Nucleus accumbens (tissue), 56 donors: ENCODE data around the gene VIPR1.

Source experiments
- DNase-seq, 56 donors: peaks; one replicate each; lab custom pipeline; 2025; lab: John Stamatoyannopoulos, UW

Gene VIPR1, protein sequence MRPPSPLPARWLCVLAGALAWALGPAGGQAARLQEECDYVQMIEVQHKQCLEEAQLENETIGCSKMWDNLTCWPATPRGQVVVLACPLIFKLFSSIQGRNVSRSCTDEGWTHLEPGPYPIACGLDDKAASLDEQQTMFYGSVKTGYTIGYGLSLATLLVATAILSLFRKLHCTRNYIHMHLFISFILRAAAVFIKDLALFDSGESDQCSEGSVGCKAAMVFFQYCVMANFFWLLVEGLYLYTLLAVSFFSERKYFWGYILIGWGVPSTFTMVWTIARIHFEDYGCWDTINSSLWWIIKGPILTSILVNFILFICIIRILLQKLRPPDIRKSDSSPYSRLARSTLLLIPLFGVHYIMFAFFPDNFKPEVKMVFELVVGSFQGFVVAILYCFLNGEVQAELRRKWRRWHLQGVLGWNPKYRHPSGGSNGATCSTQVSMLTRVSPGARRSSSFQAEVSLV

DNA sequence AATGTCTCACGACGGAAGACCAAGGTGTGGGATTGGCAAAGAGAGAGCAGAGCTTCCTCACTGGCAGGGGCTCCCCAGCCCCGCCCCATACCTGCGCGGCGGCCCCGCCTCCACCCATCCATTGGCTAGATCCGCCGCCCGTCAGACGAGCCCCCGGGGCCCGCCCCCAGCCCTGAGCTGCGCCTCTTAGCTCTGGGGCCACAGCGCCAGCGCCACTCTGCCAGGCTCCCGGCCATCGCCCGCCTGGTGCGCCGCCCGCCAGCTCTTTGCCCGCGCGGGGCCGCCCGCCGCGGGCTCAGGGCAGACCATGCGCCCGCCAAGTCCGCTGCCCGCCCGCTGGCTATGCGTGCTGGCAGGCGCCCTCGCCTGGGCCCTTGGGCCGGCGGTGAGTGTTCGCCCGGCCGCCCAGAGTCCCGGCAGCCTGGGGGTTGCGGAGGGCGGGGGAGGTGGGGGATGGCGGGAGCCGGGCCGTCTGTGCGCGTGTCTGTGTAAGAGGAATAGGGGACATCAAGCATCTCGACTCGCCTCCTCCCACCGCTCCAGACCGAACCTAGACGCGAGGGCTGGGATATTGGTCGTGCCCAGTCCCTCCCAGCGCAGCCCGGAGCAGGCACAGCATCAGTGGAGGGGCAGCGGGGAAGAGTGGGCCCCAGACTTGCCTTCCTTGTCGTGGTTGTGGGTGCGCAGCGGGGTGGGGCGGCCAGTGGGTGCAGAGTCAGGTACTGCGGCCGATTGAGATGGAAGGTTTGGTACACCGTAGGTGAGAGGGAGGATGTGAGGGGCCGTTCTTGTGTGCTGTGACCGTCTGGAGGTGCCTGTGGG, at the start of gene VIPR1:
VIPR1 (plus strand) TSS at position 215 of the 822 bp plus-strand sequence; CDS start at position 308, 93 bp downstream.
- DNase-seq = peak in 55 of 56 donors; percentile 16 to 93 (median 71)

GRCh38 chr3:42456211-42456610, 46.2 kb upstream of the VIPR1 start:
- DNase-seq = no peak

DNA sequence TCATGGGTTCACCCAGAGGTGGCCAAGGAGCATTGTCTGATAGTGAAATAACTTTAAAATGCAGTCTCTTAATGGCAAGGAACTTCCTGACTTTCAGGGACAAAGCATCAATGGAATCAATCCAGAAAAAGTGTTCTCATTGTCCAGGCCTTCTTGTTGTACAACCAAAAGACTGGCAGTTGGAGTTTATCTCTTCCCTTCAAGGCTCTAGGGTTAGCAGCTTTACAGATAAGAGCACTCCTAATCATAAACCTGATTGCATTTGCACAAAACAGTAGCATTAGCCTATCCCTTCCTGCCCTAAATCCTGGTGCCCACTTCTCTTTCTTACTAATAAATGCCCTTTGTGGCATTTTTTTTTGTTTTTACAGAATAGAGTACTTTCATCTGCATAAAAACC, 43.3 kb upstream of the VIPR1 start:
- no peak for DNase-seq

DNA sequence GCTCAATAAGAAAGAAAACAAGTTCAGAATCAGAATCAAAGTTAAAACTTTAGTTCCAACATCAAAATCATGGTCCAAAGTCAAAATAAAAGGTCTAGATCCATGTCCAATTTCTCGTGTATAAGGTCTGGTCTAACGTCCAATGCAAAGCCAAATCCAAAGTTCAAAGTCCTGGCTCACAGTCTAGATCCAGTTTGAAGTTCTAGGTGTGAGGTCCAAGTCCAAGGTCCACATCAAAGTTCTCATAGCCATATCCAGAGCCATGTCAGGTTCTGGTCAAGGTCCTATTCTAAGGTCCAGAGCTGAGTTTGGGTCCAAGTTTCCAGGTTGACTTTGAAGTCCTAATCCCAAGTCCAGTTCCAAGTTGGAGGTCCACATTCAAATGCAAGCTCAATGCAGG, 40.7 kb upstream of the VIPR1 start:
- DNase-seq = no peak

DNA sequence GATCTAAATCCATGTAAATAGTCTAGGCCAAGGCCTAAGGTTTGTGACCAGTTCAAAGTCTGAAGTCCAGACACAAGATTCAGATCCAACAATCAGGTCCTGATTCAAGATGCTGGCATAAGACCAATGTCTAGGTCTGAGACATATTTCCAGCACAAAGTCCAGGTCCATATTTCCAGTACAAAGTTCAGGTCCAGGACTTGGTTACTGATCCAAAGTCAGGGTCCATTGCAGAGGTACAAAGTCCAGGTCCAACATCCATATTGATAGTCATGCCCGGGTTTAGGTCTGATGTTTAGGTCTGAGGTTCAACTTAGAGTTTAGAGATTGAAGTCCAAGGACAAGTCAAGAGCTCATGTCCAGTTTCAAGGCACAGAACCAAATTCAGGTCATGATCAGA, 39.4 kb upstream of the VIPR1 start:
- no peak for DNase-seq

DNA sequence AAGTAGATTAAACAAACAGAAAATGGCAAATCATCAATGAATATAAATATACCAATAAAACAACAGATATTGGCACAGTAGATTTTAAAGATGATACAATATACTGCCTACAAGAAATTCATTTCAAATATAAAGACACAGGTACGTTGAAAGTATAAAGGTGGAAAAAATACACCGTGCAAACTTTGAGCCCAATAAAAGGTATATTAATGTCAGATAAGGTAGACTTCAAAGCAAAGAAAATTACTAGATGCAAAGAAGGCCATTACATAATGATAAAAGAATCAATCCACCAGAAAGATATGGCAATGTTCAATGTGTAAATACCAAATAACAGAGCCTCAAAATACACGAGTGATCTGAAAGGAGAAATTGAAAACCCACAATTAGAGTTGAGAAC, 34.3 kb upstream of the VIPR1 start:
- DNase-seq = no peak

DNA sequence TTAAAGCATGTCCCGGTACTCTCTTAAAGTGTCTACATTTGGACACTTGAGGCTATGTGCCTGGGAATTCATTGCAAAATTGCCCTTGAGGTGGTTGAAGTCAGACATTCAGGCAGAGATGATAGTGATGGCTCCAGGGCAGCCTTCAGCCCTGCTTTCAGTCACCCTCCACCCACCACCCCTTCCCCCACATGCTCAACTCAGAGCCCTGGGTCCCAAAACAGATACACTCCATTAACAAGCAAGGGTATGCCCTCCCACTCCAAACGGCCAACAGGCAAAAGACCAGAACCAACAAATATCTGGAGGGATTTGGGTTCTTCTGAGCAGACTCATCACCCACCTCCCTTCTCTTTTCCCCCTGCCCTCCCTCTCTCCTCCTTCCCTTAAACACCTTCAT, 29.9 kb upstream of the VIPR1 start:
- DNase-seq = no peak

- no peak for DNase-seq
Observed at GRCh38 chr3:42473083-42473932, 29.1 kb upstream of the VIPR1 start.

DNA sequence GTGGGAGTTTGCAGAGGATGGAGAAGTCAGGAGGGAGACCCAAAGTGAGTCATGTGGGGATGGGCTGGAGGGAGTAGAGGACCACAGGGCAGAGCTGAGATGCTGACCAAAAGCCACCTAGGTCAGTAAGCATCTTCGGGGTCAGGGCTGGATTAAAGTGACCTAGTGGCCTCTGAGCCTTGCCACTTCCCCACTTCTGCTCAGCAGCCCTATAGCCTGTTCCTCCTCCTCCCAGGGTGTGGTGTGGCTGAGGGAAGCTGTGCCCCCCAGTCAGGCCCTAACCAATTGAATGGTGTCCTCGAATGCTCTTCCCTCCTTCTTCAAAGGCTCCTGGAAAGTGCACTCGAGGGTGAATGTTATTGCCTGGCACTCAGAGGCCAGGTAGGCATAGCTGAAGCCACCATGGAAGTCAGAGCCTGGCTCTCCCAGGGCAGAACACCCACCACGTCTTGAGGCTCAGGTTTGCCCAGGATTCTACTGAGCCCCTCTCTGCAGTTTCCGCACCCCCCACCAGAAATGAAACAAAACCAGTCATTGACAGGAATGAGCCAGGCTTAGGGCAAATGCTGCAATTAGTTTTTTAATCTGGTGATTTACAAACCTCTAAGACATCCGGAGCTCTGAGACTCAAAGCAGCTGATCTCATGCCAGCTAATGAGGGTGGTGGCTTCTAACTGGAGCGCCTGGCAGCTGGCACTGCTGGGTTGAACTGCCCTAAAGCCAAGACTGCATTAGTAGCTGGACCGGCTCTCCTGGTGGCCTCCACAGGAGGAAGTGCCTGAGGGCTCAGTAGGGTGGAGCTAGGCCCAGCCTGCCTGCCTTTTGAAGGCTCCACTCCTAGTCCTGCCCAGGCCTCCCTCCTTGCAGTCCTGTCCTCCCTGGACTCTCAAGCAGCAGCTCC, 26.0 kb upstream of the VIPR1 start:
- DNase-seq = no peak

DNA sequence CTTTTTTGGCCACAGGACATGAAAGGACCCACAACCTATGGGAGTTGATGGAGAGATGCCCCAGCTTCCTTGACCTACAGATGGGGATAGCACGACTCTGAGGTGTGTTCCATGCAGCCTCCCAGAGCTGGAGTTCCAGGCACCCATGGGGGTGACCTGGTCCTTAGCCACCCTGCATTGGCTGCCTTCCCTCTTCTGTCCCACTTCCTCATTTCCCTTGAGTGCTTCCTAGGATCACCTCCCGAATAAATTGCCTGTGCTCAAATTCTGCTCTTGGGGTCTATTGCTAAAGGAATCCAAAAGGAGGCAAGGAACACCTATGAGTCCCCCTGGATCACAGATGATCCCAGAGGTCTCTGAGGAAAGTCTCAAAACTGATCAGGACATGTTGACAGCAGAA, 24.7 kb upstream of the VIPR1 start:
- no peak for DNase-seq

GRCh38 chr3:42478830-42479229, 23.6 kb upstream of the VIPR1 start:
- no peak for DNase-seq

GRCh38 chr3:42486814-42487565, 15.5 kb upstream of the VIPR1 start:
- DNase-seq = no peak

- no peak for DNase-seq
Observed at GRCh38 chr3:42488687-42489086, 13.8 kb upstream of the VIPR1 start.

DNA sequence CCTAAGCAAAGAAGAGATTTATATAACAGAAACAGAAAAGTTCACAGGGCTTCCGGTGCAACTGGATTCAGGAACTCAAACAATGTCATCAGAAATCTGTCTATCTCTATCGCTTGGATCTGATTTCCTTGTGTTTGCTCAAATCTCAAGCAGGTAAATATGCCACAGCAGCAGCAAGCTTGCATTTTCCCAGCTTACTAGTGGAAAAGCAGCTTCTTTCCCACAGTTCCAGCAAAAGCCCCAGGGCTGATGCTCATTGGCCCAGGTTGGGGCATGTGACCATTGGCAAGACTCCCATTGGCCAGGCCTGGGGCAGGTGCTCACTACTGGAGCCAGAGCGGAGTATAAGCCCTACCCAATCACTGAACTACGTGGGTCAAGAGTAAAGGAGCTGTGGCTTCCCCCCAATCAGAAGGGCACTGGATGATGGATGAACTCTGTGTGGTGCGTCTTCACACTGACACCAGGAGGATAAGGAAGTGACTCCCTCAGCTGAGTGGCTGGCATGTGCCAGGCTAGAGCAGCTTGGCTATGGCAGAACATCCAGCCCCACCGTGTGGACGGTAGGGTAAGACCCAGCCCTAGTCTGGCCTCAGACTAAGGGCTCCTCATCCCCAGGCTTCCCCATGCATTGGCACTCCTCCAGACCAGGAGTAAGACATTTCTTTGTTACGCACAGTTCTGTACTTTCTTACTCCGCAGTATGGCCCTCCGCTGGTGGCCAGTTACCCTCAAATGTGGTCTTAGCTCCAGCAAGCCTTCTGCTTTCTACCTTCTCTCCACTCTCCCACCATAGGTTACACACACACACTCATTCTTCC, 13.1 kb upstream of the VIPR1 start:
- peak in 1 of 56 donors; percentile 5 for DNase-seq

DNA sequence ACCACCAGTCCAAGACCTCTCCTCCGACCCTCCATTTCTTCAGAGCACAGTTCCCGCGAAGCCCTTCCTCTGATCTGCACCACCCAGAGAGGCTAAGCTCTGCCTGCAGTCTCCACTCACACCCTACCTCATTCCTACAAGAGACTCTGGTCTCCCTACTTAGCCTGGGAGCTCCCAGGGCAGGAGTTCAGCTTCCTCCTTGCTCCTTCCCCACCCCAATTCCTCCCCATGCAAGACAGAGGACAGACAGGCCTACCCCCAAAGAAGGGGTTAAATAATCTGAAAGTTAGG, 12.6 kb upstream of the VIPR1 start:
- DNase-seq = no peak

DNA sequence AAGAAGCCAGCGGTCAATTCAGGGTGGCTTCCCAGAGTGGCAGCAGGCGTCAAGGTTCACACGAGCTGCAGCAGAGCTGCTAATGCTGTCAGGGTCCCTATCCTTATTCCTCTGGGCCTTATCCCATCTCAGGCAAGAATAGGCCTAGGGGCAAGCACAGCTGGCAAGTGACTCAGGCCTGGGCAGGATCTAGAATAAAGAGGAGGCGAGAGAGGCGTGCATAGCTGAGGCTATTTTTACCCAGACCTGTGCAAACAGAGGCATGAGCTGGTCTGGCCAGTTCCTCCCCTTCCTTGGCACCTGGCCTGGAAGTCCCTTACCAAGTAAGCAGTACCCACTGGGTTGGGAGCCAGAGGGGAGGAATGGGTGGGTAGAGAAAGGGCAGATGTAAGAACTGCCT, 12.2 kb upstream of the VIPR1 start:
- DNase-seq = no peak

DNA sequence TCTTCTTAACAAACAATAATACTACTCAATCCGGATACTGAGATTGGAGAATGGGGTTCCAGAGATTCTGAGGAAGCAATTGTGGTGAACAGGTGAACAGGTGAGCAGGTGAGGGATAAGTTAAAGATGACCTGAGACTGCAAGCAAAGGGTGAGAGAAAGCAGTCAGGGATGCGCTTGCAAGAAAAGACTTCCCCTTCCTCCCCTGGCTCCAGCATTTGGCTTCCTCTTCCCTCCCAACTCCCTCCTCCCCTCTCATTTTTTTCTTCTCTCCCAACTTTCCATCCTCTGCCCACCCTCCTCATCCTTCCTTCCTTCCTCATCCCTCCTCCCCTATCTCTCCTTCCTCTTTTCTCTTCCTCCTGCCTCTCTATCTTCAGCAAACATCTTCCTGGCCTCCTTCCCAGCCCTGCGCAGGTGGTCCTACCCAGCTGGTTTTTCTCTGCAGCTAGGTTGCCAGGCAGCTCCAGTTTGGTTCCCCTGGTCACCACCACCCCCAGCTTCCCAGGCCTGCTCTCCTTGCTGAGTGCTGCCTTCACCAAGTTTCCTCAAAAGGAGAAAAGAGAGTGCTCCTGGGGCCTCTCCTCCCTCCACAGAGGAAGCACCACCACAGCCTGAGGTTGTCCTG, 10.4 kb upstream of the VIPR1 start:
- no peak for DNase-seq
